GM23338 (cell line): Measurements from ENCODE around the gene ZXDC. TPM values are rescaled to one million over a fixed set of nuclear protein-coding genes. Genes with fewer than 3 reads are reported as not detected.

Source experiments
- ATAC-seq: fragments of 200-7000 bp; cut with Tn5 transposase; 3 replicates; pipeline ENCODE4 v1.9.1; 2020
- DNase-seq: peaks from one replicate; pipeline ENCODE4 v3.0.0-alpha.2; 2015; ENCODE audit warnings: low spot score
- H2AFZ ChIP-seq: fragments of 200-600 bp; sonication (generic); 2 replicates; pipeline ENCODE4 v1.8.0; 2016; ENCODE audit warnings: antibody characterized with exemption, mild to moderate bottlenecking, moderate library complexity
- H3F3A ChIP-seq: fragments of 200-600 bp; sonication (generic); replicated peaks from 2 replicates; pipeline ENCODE4 v1.8.0; 2017; ENCODE audit warnings: antibody characterized with exemption, mixed run types, low read depth
- H3K27ac ChIP-seq: fragments of 200-600 bp; sonication (generic); 2 replicates; pipeline ENCODE4 v1.6.1; 2016; ENCODE audit warnings: low read depth
- H3K27me3 ChIP-seq: fragments of 200-600 bp; sonication (generic); 2 replicates; pipeline ENCODE4 v1.8.0; 2016; ENCODE audit warnings: mild to moderate bottlenecking, mixed run types, moderate library complexity; ENCODE audit not compliant: insufficient read depth
- H3K36me3 ChIP-seq: fragments of 200-600 bp; sonication (generic); 2 replicates; pipeline ENCODE4 v1.8.0; 2016; ENCODE audit warnings: mild to moderate bottlenecking; ENCODE audit not compliant: insufficient read depth
- H3K4me1 ChIP-seq: fragments of 200-600 bp; sonication (generic); 2 replicates; pipeline ENCODE4 v1.8.0; 2016; ENCODE audit warnings: mild to moderate bottlenecking, moderate library complexity; ENCODE audit not compliant: insufficient read depth
- H3K4me2 ChIP-seq: fragments of 200-600 bp; sonication (generic); 2 replicates; pipeline ENCODE4 v1.7.1; 2017; ENCODE audit warnings: mixed run types
- H3K4me3 ChIP-seq: fragments of 200-600 bp; sonication (generic); 2 replicates; pipeline ENCODE4 v1.6.1; 2016; ENCODE audit warnings: mixed run types
- H3K79me2 ChIP-seq: fragments of 200-600 bp; sonication (generic); replicated peaks from 2 replicates; pipeline ENCODE4 v1.8.0; 2017; ENCODE audit warnings: mild to moderate bottlenecking; ENCODE audit not compliant: insufficient read depth
- H3K9me2 ChIP-seq: fragments of 200-600 bp; sonication (generic); 2 replicates; pipeline ENCODE4 v1.8.0; 2017; ENCODE audit not compliant: insufficient read depth
- H4K20me1 ChIP-seq: fragments of 200-600 bp; sonication (generic); replicated peaks from 2 replicates; pipeline ENCODE4 v1.8.0; 2017; ENCODE audit warnings: mild to moderate bottlenecking; ENCODE audit not compliant: insufficient read depth
- H3K27ac Mint-ChIP-seq: 2 replicates; pipeline ENCODE4 v1.8.0; 2020; ENCODE audit warnings: inconsistent platforms, mild to moderate bottlenecking, moderate library complexity, mixed read lengths
- H3K27me3 Mint-ChIP-seq: 3 replicates; pipeline ENCODE4 v1.8.0; 2022; ENCODE audit warnings: low read depth, mild to moderate bottlenecking, moderate library complexity, mixed read lengths, inconsistent platforms; ENCODE audit not compliant: insufficient read depth, poor library complexity
- H3K36me3 Mint-ChIP-seq: 3 replicates; pipeline ENCODE4 v1.8.0; 2021; ENCODE audit warnings: low read depth, mild to moderate bottlenecking, inconsistent platforms, moderate library complexity, mixed read lengths
- H3K4me1 Mint-ChIP-seq: 3 replicates; pipeline ENCODE4 v1.8.0; 2020; ENCODE audit warnings: mild to moderate bottlenecking, inconsistent platforms, mixed read lengths
- H3K4me3 Mint-ChIP-seq: 3 replicates; pipeline ENCODE4 v1.8.0; 2021; ENCODE audit warnings: moderate library complexity, mild to moderate bottlenecking, inconsistent platforms, mixed read lengths
- H3K9me3 Mint-ChIP-seq: 3 replicates; pipeline ENCODE4 v1.8.0; 2020; ENCODE audit warnings: moderate library complexity, mild to moderate bottlenecking, inconsistent platforms, mixed read lengths
- CREB1 ChIP-seq: fragments of 250-450 bp; sonication (Bioruptor Pico); IDR thresholded peaks from 2 replicates; pipeline ENCODE4 v1.5.0; 2020; ENCODE audit warnings: low read depth, mild to moderate bottlenecking, moderate library complexity
- ETS1 ChIP-seq: IDR thresholded peaks from 2 replicates; pipeline ENCODE4 v1.6.1; 2016; ENCODE audit warnings: antibody characterized with exemption
- EZH2 ChIP-seq: fragments of 200-600 bp; sonication (generic); IDR thresholded peaks from one replicate; pipeline ENCODE4 v1.8.0; 2017; ENCODE audit warnings: antibody characterized with exemption, mild to moderate bottlenecking, low read depth; ENCODE audit not compliant: unreplicated experiment
- EZH2phosphoT487 ChIP-seq: fragments of 200-600 bp; sonication (generic); IDR thresholded peaks from one replicate; pipeline ENCODE4 v1.8.1; 2018; ENCODE audit warnings: antibody characterized with exemption; ENCODE audit not compliant: unreplicated experiment
- JUNB ChIP-seq: IDR thresholded peaks from one replicate; pipeline ENCODE4 v1.6.1; 2016; ENCODE audit warnings: antibody characterized with exemption; ENCODE audit not compliant: unreplicated experiment
- REST ChIP-seq: IDR thresholded peaks from one replicate; pipeline ENCODE4 v1.6.1; 2018; ENCODE audit warnings: antibody characterized with exemption; ENCODE audit not compliant: unreplicated experiment
- STAT1 ChIP-seq: IDR thresholded peaks from one replicate; pipeline ENCODE4 v1.6.1; 2016; ENCODE audit warnings: antibody characterized with exemption; ENCODE audit not compliant: unreplicated experiment
- ZNF114 ChIP-seq: fragments of 250-450 bp; sonication (Bioruptor Pico); IDR thresholded peaks from 2 replicates; pipeline ENCODE4 v1.5.0; 2020; ENCODE audit warnings: mild to moderate bottlenecking, moderate library complexity
- ZNF331 ChIP-seq: fragments of 250-450 bp; sonication (Bioruptor Pico); IDR thresholded peaks from 2 replicates; pipeline ENCODE4 v1.5.0; 2020; ENCODE audit warnings: low read depth, mild to moderate bottlenecking, moderate library complexity
- ZNF462 ChIP-seq: fragments of 250-450 bp; sonication (Bioruptor Pico); IDR thresholded peaks from 2 replicates; pipeline ENCODE4 v1.5.0; 2020; ENCODE audit warnings: mild to moderate bottlenecking, moderate library complexity
- polyA plus RNA-seq: library from polyadenylated mRNA; unstranded; fragments of >200 nt; fragmentation: Nextera tagmentation; extraction: Ambion mirVana; gene quantifications from 2 replicates; pipeline ENCODE4 v1.2.1, GENCODE V29; 2016
- total RNA-seq: library from RNA; depleted of rRNA; stranded (reverse); fragments of >200 nt; shearing (Covaris generic); gene quantifications from 2 replicates; pipeline ENCODE4 v1.2.3, GENCODE V29; 2014

Gene ZXDC
- total and polyA plus RNA-seq, 2 experiments from 2014 or later: 5.7 to 45.1 TPM

- H3K9me3 Mint-ChIP-seq: no peaks in the 10 kb centered on the region; the same call in 2 of the 3 replicates
- H3K27me3 Mint-ChIP-seq: peaks cover 2% of the 10 kb centered on the region
- Histone ChIP-seq H3K4me3 (no peak overlapping the region), H4K20me1 (peaks cover under 1% of the 10 kb centered on the region; the same call in 1 of the 2 replicates), H3K36me3 (no peaks in the 10 kb centered on the region), H2AFZ (no peak overlapping the region), H3F3A (no peaks in the 10 kb centered on the region), H3K27ac (no peak overlapping the region), H3K9me2 (no peaks in the 10 kb centered on the region), H3K27me3 (no peaks in the 10 kb centered on the region), H3K4me1 (peaks cover 7% of the 10 kb centered on the region), H3K4me2 (no peak overlapping the region), H3K79me2 (peaks cover 2% of the 10 kb centered on the region)
- DNase-seq (no peak), ATAC-seq (no peak)
- TF ChIP-seq ZNF462 (CRISPR knock-in tag): no peak
- TF ChIP-seq JUNB: no peak
- TF ChIP-seq ZNF114: no peak
- TF ChIP-seq ETS1: no peak
- TF ChIP-seq STAT1: no peak
- TF ChIP-seq EZH2: no peak
- TF ChIP-seq CREB1 (CRISPR knock-in tag): no peak
- no peak for TF ChIP-seq EZH2phosphoT487
- no peak for TF ChIP-seq REST
- TF ChIP-seq ZNF331 (CRISPR knock-in tag): no peak
- peaks cover 27% of the 10 kb centered on the region for H3K4me1 Mint-ChIP-seq
- no peak overlapping the region for H3K27ac Mint-ChIP-seq
- H3K36me3 Mint-ChIP-seq: no peaks in the 10 kb centered on the region; the same call in 2 of the 3 replicates
- no peak overlapping the region for H3K4me3 Mint-ChIP-seq
Measured at GRCh38 chr3:126479642-126480041, 4.0 kb upstream of the ZXDC start.
